Thyroid gland (tissue), 4 donors: Measurements from ENCODE around the gene TMEM131L. TPM values are rescaled to one million over a fixed set of nuclear protein-coding genes. Genes with fewer than 3 reads are reported as not detected.
A peak's percentile ranks its signal among the peaks of the same experiment; 100 is the strongest.
"Not testable (repeated sequence)": the region's sequence is repeated elsewhere in the genome, so short reads cannot be mapped to it uniquely, and the experiment has no call there.

ENCODE experiments used
- DNase-seq, 2 donors: peaks; one replicate each; pipeline ENCODE4 v3.0.0-alpha.2; 2019
- H3K27ac ChIP-seq, 3 donors: fragments of 200-600 bp; sonication (generic); 1 replicate in 2 of 3; 2 replicates in 1 of 3; pipeline ENCODE4 v1.5.1; 2016 to 2019; ENCODE audit warnings: mild to moderate bottlenecking in 1 of 3, moderate library complexity in 1 of 3
- H3K27me3 ChIP-seq: fragments of 200-600 bp; sonication (generic); one replicate; pipeline ENCODE4 v1.5.1; 2019
- H3K36me3 ChIP-seq, 2 donors: fragments of 200-600 bp; sonication (generic); one replicate each; pipeline ENCODE4 v1.5.1; 2016 to 2019
- H3K4me1 ChIP-seq, 2 donors: fragments of 200-600 bp; sonication (generic); one replicate each; pipeline ENCODE4 v1.5.1; 2017 to 2019
- H3K4me3 ChIP-seq, 3 donors: fragments of 200-600 bp; sonication (generic); replicated peaks in 1 of 3; 1 replicate in 2 of 3; 2 replicates in 1 of 3; pipeline ENCODE4 v1.5.1; 2016; ENCODE audit warnings: mild to moderate bottlenecking in 1 of 3
- H3K9me3 ChIP-seq: fragments of 200-600 bp; sonication (generic); one replicate; pipeline ENCODE4 v1.5.1; 2017
- POLR2A ChIP-seq, 2 donors: fragments of 450-650 bp; IDR thresholded peaks; one replicate each; pipeline ENCODE4 v1.6.1; 2017; ENCODE audit warnings: antibody characterized with exemption in 2 of 2, mild to moderate bottlenecking in 2 of 2, moderate library complexity in 1 of 2
- WGBS, 2 donors: methylation state at CpG; one replicate each; pipeline ENCODE4 v1.1.5; 2017; 5-methylcytosine and 5-hydroxymethylcytosine counted together
- intact Hi-C: fragments of 100-400 bp; cut with DNase I; formaldehyde crosslinking; loops from one replicate; pipeline ENCODE4 v1.15.1; 2023
- total RNA-seq, 4 donors: library from RNA; depleted of rRNA; stranded (reverse); fragments of >200 nt; gene quantifications; one replicate each; pipeline ENCODE4 v1.2.3, GENCODE V29; 2016
- TF ChIP-seq, protein P1 (sequence below), 6 experiments: fragments of 200-600 bp in 3 of 6; fragments of 450-650 bp in 3 of 6; sonication (generic) in 3 of 6; IDR thresholded peaks; one replicate each; pipeline ENCODE4 v1.5.1; 2016 to 2019; ENCODE audit warnings: antibody characterized with exemption in 6 of 6, mild to moderate bottlenecking in 2 of 6, inconsistent platforms in 1 of 6, moderate library complexity in 1 of 6

Gene TMEM131L, protein sequence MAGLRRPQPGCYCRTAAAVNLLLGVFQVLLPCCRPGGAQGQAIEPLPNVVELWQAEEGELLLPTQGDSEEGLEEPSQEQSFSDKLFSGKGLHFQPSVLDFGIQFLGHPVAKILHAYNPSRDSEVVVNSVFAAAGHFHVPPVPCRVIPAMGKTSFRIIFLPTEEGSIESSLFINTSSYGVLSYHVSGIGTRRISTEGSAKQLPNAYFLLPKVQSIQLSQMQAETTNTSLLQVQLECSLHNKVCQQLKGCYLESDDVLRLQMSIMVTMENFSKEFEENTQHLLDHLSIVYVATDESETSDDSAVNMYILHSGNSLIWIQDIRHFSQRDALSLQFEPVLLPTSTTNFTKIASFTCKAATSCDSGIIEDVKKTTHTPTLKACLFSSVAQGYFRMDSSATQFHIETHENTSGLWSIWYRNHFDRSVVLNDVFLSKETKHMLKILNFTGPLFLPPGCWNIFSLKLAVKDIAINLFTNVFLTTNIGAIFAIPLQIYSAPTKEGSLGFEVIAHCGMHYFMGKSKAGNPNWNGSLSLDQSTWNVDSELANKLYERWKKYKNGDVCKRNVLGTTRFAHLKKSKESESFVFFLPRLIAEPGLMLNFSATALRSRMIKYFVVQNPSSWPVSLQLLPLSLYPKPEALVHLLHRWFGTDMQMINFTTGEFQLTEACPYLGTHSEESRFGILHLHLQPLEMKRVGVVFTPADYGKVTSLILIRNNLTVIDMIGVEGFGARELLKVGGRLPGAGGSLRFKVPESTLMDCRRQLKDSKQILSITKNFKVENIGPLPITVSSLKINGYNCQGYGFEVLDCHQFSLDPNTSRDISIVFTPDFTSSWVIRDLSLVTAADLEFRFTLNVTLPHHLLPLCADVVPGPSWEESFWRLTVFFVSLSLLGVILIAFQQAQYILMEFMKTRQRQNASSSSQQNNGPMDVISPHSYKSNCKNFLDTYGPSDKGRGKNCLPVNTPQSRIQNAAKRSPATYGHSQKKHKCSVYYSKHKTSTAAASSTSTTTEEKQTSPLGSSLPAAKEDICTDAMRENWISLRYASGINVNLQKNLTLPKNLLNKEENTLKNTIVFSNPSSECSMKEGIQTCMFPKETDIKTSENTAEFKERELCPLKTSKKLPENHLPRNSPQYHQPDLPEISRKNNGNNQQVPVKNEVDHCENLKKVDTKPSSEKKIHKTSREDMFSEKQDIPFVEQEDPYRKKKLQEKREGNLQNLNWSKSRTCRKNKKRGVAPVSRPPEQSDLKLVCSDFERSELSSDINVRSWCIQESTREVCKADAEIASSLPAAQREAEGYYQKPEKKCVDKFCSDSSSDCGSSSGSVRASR (N-terminal part only)
- 10 to 100 TPM; 11.1 to 17.9 (median 16.4) TPM for total RNA-seq

DNA sequence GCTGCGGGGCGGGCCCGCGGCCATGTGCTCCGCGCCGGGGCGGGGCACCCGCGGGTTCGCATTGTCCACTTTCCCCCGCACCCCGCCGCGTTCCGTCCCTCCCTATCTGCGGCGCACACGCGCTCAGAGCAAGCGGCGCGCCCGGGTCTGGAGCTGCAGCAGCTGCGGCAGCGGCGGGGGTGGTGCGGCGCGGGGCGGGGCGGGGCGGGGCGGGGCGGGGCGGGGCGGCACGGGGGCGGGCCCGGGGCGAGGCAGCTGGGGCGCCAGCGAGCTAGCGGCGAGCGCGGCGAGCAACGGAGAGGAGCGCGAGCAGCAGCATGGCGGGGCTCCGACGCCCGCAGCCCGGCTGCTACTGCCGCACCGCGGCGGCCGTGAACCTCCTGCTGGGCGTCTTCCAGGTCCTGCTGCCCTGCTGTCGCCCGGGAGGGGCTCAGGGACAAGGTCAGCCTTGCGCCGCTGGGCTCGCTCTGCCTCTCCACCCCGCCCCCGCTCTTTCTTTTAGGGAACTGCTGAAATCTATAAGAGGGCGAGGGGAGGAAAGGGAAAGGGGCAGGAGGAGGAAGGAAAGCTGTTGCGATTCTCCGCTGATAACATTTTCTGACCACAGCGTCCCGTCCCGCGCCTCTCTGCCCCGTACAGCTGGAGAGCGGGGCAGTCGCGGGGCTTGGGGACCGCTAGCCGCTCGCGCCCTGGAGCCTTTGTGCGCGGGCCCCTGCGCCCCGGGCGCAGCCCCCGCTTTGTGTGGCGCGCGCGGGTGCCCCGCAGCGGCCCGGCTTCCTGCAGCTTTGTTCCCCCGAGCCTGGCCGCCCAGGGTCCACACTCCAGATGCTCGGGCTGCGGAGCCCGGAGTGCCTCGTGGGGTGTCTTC lies at the start of gene TMEM131L:
TSS of gene TMEM131L (plus strand) at position 280 of the 868 bp plus-strand sequence. CDS start at position 318, 38 bp downstream.
- Histone ChIP-seq H3K36me3 (no peaks in the 10 kb centered on the region), H3K27ac (peak within 1 kb of the TSS; percentile 3 to 76 (median 75)), H3K27me3 (no peaks in the 10 kb centered on the region), H3K4me3 (peak within 1 kb of the TSS; percentile 50 to 73 (median 57)), H3K9me3 (no peaks in the 10 kb centered on the region), H3K4me1 (peaks cover 7 to 25% of the 10 kb centered on the region in 2 donors)
- TF ChIP-seq, protein P1, sequence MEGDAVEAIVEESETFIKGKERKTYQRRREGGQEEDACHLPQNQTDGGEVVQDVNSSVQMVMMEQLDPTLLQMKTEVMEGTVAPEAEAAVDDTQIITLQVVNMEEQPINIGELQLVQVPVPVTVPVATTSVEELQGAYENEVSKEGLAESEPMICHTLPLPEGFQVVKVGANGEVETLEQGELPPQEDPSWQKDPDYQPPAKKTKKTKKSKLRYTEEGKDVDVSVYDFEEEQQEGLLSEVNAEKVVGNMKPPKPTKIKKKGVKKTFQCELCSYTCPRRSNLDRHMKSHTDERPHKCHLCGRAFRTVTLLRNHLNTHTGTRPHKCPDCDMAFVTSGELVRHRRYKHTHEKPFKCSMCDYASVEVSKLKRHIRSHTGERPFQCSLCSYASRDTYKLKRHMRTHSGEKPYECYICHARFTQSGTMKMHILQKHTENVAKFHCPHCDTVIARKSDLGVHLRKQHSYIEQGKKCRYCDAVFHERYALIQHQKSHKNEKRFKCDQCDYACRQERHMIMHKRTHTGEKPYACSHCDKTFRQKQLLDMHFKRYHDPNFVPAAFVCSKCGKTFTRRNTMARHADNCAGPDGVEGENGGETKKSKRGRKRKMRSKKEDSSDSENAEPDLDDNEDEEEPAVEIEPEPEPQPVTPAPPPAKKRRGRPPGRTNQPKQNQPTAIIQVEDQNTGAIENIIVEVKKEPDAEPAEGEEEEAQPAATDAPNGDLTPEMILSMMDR (IDR thresholded peaks at IDR 0.05): peak in 1 of 6 experiments; percentile 11
- peak in 1 of 2 donors; percentile 77 for TF ChIP-seq POLR2A (IDR thresholded peaks at IDR 0.05)
- intact Hi-C loops: loop anchor here (10.0 kb wide), 1 partner anchor 122 kb away; the partner anchor contains the start of gene MND1
- WGBS, 2 donors: 0 to 1% methylated on average over 4 to 35 of the region's 103 CpGs
- DNase-seq: peak; percentile 60 to 64

- WGBS, 2 donors: 83 to 89% methylated on average over 8 of the region's 8 CpGs
- H3K36me3 ChIP-seq, intact Hi-C loops, H3K27me3 ChIP-seq, H3K27ac ChIP-seq, H3K4me3 ChIP-seq, H3K9me3 ChIP-seq, DNase-seq, H3K4me1 ChIP-seq: not testable (repeated sequence)
Measured at GRCh38 chr4:153416456-153416855, 49.7 kb upstream of the TMEM131L start.

DNA sequence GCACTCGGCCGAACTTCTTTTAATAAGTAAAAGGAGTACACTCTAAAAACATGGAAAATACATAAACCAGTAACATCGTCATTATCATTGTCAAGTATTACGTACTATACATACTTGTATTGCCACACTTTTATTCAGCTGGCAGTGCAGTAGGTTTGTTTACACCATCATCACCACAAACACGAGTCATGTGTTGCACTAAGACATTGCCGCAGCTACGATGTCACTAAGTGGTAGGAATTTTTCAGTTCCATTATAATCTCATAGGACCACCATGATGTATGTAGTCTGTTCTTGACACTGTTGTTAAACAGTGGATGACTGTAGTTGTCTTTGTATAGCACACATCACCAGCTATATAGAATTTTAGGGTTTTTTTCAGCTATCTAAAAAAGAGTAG lies 48.0 kb upstream of the TMEM131L start:
- Histone ChIP-seq H3K27ac (no peak overlapping the region), H3K27me3 (no peaks in the 10 kb centered on the region), H3K9me3 (no peaks in the 10 kb centered on the region), H3K4me1 (no peaks in the 10 kb centered on the region), H3K4me3 (no peak overlapping the region), H3K36me3 (no peaks in the 10 kb centered on the region)
- 94 to 97% methylated on average over 7 of the region's 7 CpGs for WGBS, 2 donors
- TF ChIP-seq, protein P1 (IDR thresholded peaks at IDR 0.05): no peak
- TF ChIP-seq POLR2A (IDR thresholded peaks at IDR 0.05): no peak
- intact Hi-C loops: no loop called here
- DNase-seq: no peak

- H3K27me3 ChIP-seq: no peaks in the 10 kb centered on the region
- intact Hi-C loops: no loop called here
- H3K4me1 ChIP-seq: no peaks in the 10 kb centered on the region
- TF ChIP-seq POLR2A (IDR thresholded peaks at IDR 0.05): no peak
- TF ChIP-seq, protein P1 (IDR thresholded peaks at IDR 0.05): no peak
- DNase-seq: no peak
- no peak overlapping the region for H3K27ac ChIP-seq
- H3K9me3 ChIP-seq: no peaks in the 10 kb centered on the region
- no peak overlapping the region for H3K4me3 ChIP-seq
- H3K36me3 ChIP-seq: no peaks in the 10 kb centered on the region
- WGBS, 2 donors: 81 to 84% methylated on average over 3 of the region's 3 CpGs
Measured at GRCh38 chr4:153418558-153418957, 47.6 kb upstream of the TMEM131L start.
